ENCODE results near the gene APEH. TPM values are rescaled to one million over a fixed set of nuclear protein-coding genes. Genes with fewer than 3 reads are reported as not detected.
A peak's percentile ranks its signal among the peaks of the same experiment; 100 is the strongest.

Gene APEH
- total and polyA plus RNA-seq, 2 experiments from 2014 or later, result 170 to 264 TPM

DNA sequence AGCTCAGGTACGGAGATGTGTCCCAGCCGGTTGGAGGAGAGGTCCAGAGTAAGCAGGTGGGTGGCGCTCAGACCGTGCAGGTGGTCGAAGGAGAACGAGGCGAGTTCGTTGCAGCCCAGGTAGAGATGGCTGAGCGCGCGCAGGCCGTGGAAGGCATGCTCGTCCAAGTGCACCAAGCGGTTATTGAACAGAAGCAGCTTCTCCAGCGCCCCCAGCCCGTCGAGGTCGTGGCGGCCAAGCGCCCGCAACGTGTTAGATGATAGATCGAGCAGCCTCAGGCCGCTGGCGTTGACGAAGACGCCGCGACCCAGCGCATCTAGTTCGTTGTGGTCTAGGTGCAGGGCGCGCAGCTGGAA, 44.7 kb downstream of the APEH start (continued):
- TF ChIP-seq POLR2AphosphoS5 (IDR thresholded peaks at IDR 0.05; ENCODE audit: low read depth), result no peak; the same call in none of the 2 replicates
- TF ChIP-seq NANOG (IDR thresholded peaks at IDR 0.05; ENCODE audit: borderline replicate concordance), result no peak
- TF ChIP-seq CREB1 (CRISPR knock-in tag; IDR thresholded peaks at IDR 0.05; ENCODE audit: low read depth), result no peak
- TF ChIP-seq, protein P1, sequence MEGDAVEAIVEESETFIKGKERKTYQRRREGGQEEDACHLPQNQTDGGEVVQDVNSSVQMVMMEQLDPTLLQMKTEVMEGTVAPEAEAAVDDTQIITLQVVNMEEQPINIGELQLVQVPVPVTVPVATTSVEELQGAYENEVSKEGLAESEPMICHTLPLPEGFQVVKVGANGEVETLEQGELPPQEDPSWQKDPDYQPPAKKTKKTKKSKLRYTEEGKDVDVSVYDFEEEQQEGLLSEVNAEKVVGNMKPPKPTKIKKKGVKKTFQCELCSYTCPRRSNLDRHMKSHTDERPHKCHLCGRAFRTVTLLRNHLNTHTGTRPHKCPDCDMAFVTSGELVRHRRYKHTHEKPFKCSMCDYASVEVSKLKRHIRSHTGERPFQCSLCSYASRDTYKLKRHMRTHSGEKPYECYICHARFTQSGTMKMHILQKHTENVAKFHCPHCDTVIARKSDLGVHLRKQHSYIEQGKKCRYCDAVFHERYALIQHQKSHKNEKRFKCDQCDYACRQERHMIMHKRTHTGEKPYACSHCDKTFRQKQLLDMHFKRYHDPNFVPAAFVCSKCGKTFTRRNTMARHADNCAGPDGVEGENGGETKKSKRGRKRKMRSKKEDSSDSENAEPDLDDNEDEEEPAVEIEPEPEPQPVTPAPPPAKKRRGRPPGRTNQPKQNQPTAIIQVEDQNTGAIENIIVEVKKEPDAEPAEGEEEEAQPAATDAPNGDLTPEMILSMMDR (conservative IDR thresholded peaks at IDR 0.05; ENCODE audit: low read depth in 2 of 2), result no peak
- no peak for TF ChIP-seq EZH2phosphoT487 (IDR thresholded peaks at IDR 0.05; ENCODE audit: unreplicated experiment)
- TF ChIP-seq EZH2 (IDR thresholded peaks at IDR 0.05; ENCODE audit: low read depth, unreplicated experiment), result no peak
- no peak for TF ChIP-seq ZNF331 (CRISPR knock-in tag; IDR thresholded peaks at IDR 0.05; ENCODE audit: low read depth)
- TF ChIP-seq, protein P2, sequence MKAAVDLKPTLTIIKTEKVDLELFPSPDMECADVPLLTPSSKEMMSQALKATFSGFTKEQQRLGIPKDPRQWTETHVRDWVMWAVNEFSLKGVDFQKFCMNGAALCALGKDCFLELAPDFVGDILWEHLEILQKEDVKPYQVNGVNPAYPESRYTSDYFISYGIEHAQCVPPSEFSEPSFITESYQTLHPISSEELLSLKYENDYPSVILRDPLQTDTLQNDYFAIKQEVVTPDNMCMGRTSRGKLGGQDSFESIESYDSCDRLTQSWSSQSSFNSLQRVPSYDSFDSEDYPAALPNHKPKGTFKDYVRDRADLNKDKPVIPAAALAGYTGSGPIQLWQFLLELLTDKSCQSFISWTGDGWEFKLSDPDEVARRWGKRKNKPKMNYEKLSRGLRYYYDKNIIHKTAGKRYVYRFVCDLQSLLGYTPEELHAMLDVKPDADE (IDR thresholded peaks at IDR 0.05), result no peak; the same call in 1 of the 2 replicates

DNA sequence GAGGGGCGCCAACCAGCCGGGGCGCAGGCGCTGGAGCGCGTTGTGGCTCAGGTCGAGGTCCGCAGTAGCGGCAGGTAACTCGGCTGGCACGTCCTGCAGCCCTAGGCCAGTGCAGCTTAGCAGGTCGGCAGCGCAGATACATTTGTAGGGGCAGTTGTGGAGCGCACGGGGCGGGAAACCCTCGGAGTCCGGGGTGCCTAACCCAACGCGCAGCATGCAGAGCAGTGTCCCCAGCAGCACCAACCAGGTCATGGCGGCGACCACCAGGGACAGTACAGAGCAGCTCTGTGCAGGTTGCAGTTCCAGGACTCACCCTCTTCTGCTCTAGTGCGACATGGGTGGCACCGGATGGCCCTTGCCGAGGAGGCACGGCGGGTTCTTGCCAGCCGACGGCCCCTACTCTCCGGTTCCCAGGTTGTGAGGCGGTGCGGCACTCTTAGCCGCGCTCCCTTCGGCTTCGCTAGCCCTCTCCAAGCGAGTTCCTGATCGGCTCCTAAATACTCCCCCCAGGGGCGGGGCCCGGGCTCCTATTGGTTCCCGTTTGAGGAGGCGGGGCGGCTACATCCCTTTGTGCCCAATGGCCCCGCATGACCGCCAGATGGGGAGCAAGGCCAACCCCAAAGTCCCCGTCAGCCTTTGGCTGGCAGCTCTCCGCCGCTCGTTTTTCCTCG, 45.2 kb downstream of the APEH start, which contains the start of gene AMIGO3:
Gene AMIGO3 (minus strand): TSS at position 471 of the 671 bp plus-strand sequence. CDS start 219 bp downstream, at position 252.
- H3K9me3 Mint-ChIP-seq, result peaks cover 6% of the 10 kb centered on the region; the same call in 1 of the 3 replicates
- peak within 1 kb of the TSS; percentile 85 for H3K4me3 Mint-ChIP-seq
- Histone ChIP-seq H3K9me2 (ENCODE audit: insufficient read depth) (no peaks in the 10 kb centered on the region), H3F3A (replicated peaks; ENCODE audit: low read depth) (peaks cover 9% of the 10 kb centered on the region), H3K4me2 (peak within 1 kb of the TSS; percentile 95), H3K4me3 (peak within 1 kb of the TSS; percentile 77), H3K27me3 (ENCODE audit: insufficient read depth) (no peaks in the 10 kb centered on the region), H2AFZ (0 out of 2 replicates have a peak within 1 kb of the TSS, but pooled peaks have one; percentile 56), H4K20me1 (replicated peaks; ENCODE audit: insufficient read depth) (peaks cover 7% of the 10 kb centered on the region; the same call in 1 of the 2 replicates), H3K4me1 (ENCODE audit: insufficient read depth) (no peaks in the 10 kb centered on the region; the same call in 1 of the 2 replicates), H3K79me2 (replicated peaks; ENCODE audit: insufficient read depth) (no peaks in the 10 kb centered on the region; the same call in 1 of the 2 replicates), H3K27ac (ENCODE audit: low read depth) (peak within 1 kb of the TSS; percentile 27; the same call in 1 of the 2 replicates), H3K36me3 (ENCODE audit: insufficient read depth) (peaks cover 5% of the 10 kb centered on the region; the same call in 1 of the 2 replicates)
- DNase-seq (ENCODE audit: low spot score) (peak; percentile 99), ATAC-seq (peak; percentile 58)
- peaks cover 19% of the 10 kb centered on the region for H3K4me1 Mint-ChIP-seq
- TF ChIP-seq, protein P2 (IDR thresholded peaks at IDR 0.05), result peak; percentile 17; the same call in 1 of the 2 replicates
- no peak for TF ChIP-seq EZH2 (IDR thresholded peaks at IDR 0.05; ENCODE audit: low read depth, unreplicated experiment)
- TF ChIP-seq, protein P3, sequence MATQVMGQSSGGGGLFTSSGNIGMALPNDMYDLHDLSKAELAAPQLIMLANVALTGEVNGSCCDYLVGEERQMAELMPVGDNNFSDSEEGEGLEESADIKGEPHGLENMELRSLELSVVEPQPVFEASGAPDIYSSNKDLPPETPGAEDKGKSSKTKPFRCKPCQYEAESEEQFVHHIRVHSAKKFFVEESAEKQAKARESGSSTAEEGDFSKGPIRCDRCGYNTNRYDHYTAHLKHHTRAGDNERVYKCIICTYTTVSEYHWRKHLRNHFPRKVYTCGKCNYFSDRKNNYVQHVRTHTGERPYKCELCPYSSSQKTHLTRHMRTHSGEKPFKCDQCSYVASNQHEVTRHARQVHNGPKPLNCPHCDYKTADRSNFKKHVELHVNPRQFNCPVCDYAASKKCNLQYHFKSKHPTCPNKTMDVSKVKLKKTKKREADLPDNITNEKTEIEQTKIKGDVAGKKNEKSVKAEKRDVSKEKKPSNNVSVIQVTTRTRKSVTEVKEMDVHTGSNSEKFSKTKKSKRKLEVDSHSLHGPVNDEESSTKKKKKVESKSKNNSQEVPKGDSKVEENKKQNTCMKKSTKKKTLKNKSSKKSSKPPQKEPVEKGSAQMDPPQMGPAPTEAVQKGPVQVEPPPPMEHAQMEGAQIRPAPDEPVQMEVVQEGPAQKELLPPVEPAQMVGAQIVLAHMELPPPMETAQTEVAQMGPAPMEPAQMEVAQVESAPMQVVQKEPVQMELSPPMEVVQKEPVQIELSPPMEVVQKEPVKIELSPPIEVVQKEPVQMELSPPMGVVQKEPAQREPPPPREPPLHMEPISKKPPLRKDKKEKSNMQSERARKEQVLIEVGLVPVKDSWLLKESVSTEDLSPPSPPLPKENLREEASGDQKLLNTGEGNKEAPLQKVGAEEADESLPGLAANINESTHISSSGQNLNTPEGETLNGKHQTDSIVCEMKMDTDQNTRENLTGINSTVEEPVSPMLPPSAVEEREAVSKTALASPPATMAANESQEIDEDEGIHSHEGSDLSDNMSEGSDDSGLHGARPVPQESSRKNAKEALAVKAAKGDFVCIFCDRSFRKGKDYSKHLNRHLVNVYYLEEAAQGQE (IDR thresholded peaks at IDR 0.05; ENCODE audit: unreplicated experiment), result no peak
- no peak for TF ChIP-seq NANOG (IDR thresholded peaks at IDR 0.05; ENCODE audit: borderline replicate concordance)
- no peak for TF ChIP-seq STAT1 (IDR thresholded peaks at IDR 0.05; ENCODE audit: unreplicated experiment)
- peak; percentile 93 for TF ChIP-seq POLR2AphosphoS5 (IDR thresholded peaks at IDR 0.05; ENCODE audit: low read depth)
- TF ChIP-seq EZH2phosphoT487 (IDR thresholded peaks at IDR 0.05; ENCODE audit: unreplicated experiment), result no peak
- no peak for TF ChIP-seq ZNF114 (CRISPR knock-in tag; IDR thresholded peaks at IDR 0.05)
- TF ChIP-seq, protein P1 (conservative IDR thresholded peaks at IDR 0.05; ENCODE audit: low read depth in 2 of 2), result peak; percentile 36 to 41
- H3K27me3 Mint-ChIP-seq (ENCODE audit: insufficient read depth, low read depth, poor library complexity), result peaks cover 40% of the 10 kb centered on the region
- peak within 1 kb of the TSS; percentile 88 for H3K27ac Mint-ChIP-seq
- peaks cover 25% of the 10 kb centered on the region for H3K36me3 Mint-ChIP-seq (ENCODE audit: low read depth)

All from GM23338 (cell line).